ENCODE results near the gene KANSL1. TPM values are rescaled to one million over a fixed set of nuclear protein-coding genes. Genes with fewer than 3 reads are reported as not detected.
"Not testable (repeated sequence)": the region's sequence is repeated elsewhere in the genome, so short reads cannot be mapped to it uniquely, and the experiment has no call there.

Gene KANSL1
- total and polyA plus RNA-seq, 2 of the 4 experiments (the other 2 are of a cell fraction): 19.1 to 49.6 TPM

DNA sequence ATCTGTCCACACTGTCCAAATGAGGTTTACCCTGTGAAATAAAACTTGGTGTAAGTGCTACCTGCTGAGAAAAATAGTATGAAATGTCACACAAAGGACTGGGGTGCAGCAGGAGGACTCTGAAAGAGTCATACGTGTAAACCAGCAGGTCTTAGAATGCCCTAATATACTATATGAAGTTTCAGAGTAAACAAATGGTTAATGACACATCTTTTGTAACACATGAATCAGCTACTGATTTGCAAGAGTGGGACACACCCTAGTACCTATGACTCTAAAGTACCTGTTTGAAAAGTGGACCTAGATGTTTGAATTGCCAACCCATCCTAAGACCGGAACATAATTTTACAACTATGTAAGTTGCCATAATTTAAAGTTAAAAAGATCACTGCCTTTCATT, 29.8 kb upstream of the KANSL1 start:
- POLR2A ChIA-PET (ENCODE audit: unreplicated experiment); H2AK9ac ChIP-seq (replicated peaks; ENCODE audit: low read depth, low read length, poor library complexity); H3K27me3 ChIP-seq (ENCODE audit: control insufficient read depth, insufficient read depth, low read length); BruUV-seq (replicated peaks); H3K4me2 ChIP-seq (ENCODE audit: low read depth, low read length); H2BK120ac ChIP-seq (ENCODE audit: low read depth, low read length); H3K9ac ChIP-seq (ENCODE audit: low read depth, low read length); H3K4me1 ChIP-seq (ENCODE audit: control insufficient read depth, insufficient read depth, low read length); H3K27ac ChIP-seq (ENCODE audit: insufficient read depth, low read length); H2AK5ac ChIP-seq (ENCODE audit: low read depth, low read length); H4K20me1 ChIP-seq (ENCODE audit: insufficient read depth, low read length); H2BK5ac ChIP-seq (ENCODE audit: low read depth, low read length, poor library complexity, severe bottlenecking); H2AFZ ChIP-seq (replicated peaks; ENCODE audit: low read length, poor library complexity); intact Hi-C loops (cut with micrococcal nuclease); H3K56ac ChIP-seq (ENCODE audit: extremely low read depth, insufficient read depth, low read length); H3K9me3 ChIP-seq (ENCODE audit: control insufficient read depth, insufficient read depth, low read length); in situ Hi-C loops (cut with MboI; ENCODE audit: low sequenced_read_pairs); H3K14ac ChIP-seq (replicated peaks; ENCODE audit: low read depth, low read length); CTCF ChIA-PET; H3K4ac ChIP-seq (ENCODE audit: low read depth, low read length); H2BK20ac ChIP-seq (ENCODE audit: low read depth, low read length); H4K91ac ChIP-seq (ENCODE audit: insufficient read depth, low read depth, low read length); H4K8ac ChIP-seq (ENCODE audit: low read depth in 2 of 2, low read length in 2 of 2); ATAC-seq (ENCODE audit: low read depth); H3K79me1 ChIP-seq (ENCODE audit: low read depth in 1 of 2, low read length in 2 of 2); H3K36me3 ChIP-seq (ENCODE audit: control insufficient read depth, insufficient read depth, low read length); H2BK15ac ChIP-seq (ENCODE audit: low read depth, low read length); H4K5ac ChIP-seq (ENCODE audit: low read depth, low read length); dilution Hi-C loops (cut with HindIII; ENCODE audit: low sequenced_read_pairs, unreplicated experiment); H3K9me1 ChIP-seq (ENCODE audit: insufficient read depth, low read length); H3K23ac ChIP-seq (ENCODE audit: low read depth, low read length); H3K4me3 ChIP-seq (ENCODE audit: insufficient read depth, low read depth, low read length); DNase-seq; H3K18ac ChIP-seq (ENCODE audit: low read depth, low read length): not testable (repeated sequence)
- WGBS, 2 experiments (ENCODE audit: extremely low coverage in 2 of 2, insufficient read length in 1 of 2): no CpG with 5 or more reads among the region's 2 CpGs

Measured in IMR-90 (cell line).